Measurements from ENCODE around the gene ATP6V1D.

ATP6V1D gene

DNA sequence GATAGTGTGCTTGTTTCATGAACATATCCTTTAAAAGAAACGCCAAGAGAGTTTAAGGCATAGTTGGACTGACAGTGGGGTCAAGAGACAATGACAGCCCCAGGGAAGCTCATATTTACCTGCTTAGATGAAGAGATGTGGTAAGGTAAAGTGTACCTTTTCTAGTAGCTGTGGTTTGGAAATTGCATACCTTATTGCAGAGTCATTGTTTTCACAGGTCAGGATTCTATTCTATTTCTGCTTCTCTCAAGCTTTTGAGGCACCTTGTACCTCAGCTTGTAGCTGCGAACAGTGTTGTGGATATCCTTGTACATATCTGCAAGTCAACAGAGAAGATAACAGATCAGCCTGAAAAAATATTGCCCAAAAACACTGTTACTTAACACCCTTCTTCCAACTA, 47.7 kb downstream of the ATP6V1D start:
- Histone ChIP-seq H3K4me3 (ENCODE audit: low read length) (no peak overlapping the region), H3K79me2 (ENCODE audit: control insufficient read depth, low read length) (no peaks in the 10 kb centered on the region), H3K36me3 (ENCODE audit: control insufficient read depth, low read length) (no peaks in the 10 kb centered on the region; the same call in 1 of the 2 replicates), H3K4me1 (ENCODE audit: control insufficient read depth, low read length) (no peaks in the 10 kb centered on the region), H3F3A (ENCODE audit: control insufficient read depth, insufficient read depth) (no peaks in the 10 kb centered on the region), H3K27me3 (ENCODE audit: control insufficient read depth, low read length) (no peaks in the 10 kb centered on the region), H3K4me2 (ENCODE audit: low read length) (no peak overlapping the region), H4K20me1 (ENCODE audit: control insufficient read depth, insufficient read depth, low read depth, low read length) (no peaks in the 10 kb centered on the region), H3K9me2 (replicated peaks; ENCODE audit: control insufficient read depth, low read length) (no peaks in the 10 kb centered on the region), H3K27ac (ENCODE audit: low read depth, low read length) (no peak overlapping the region), H3K9me3 (ENCODE audit: control insufficient read depth, insufficient read depth, low read length) (no peaks in the 10 kb centered on the region)
- TF ChIP-seq EZH2phosphoT487 (IDR thresholded peaks at IDR 0.05; ENCODE audit: borderline replicate concordance, low read length), result no peak
- no peak for TF ChIP-seq CTCF (IDR thresholded peaks at IDR 0.05; ENCODE audit: low read depth, low read length, poor library complexity, severe bottlenecking)

All from DOHH2 (cell line).